ENCODE data around the gene CLDN16. TPM values are rescaled to one million over a fixed set of nuclear protein-coding genes. Genes with fewer than 3 reads are reported as not detected.

CLDN16 gene
- not detected for total RNA-seq

GRCh38 chr3:190387578-190388213 is at the start of gene CLDN16:
Gene CLDN16, plus strand, starts transcription at chr3:190388163. Its CDS starts 167 bp downstream, at chr3:190388330.
- H3K27ac Mint-ChIP-seq = no peak within 1 kb of the TSS

GRCh38 chr3:190338717-190339116 is 49.2 kb upstream of the CLDN16 start:
- H3K9me3 Mint-ChIP-seq = peaks cover 4% of the 10 kb centered on the region
- H3K36me3 Mint-ChIP-seq = no peaks in the 10 kb centered on the region
- peaks cover 2% of the 10 kb centered on the region for H3K4me1 Mint-ChIP-seq
- no peak overlapping the region for H3K4me3 Mint-ChIP-seq
- H3K27ac Mint-ChIP-seq = no peak overlapping the region
- H3K27me3 Mint-ChIP-seq = peaks cover 4% of the 10 kb centered on the region
- DNase-seq = no peak

More at GRCh38 chr3:190387578-190388213, at the start of gene CLDN16:
- H3K4me3 Mint-ChIP-seq = no peak within 1 kb of the TSS
- no peaks in the 10 kb centered on the region for H3K4me1 Mint-ChIP-seq
- no peaks in the 10 kb centered on the region for H3K9me3 Mint-ChIP-seq
- H3K36me3 Mint-ChIP-seq = no peaks in the 10 kb centered on the region
- no peaks in the 10 kb centered on the region for H3K27me3 Mint-ChIP-seq
- no peak for DNase-seq

GRCh38 chr3:190339130-190339529 is 48.8 kb upstream of the CLDN16 start:
- DNase-seq = no peak
- Mint-ChIP-seq H3K27me3 (peaks cover 4% of the 10 kb centered on the region), H3K27ac (no peak overlapping the region), H3K4me1 (peaks cover 2% of the 10 kb centered on the region), H3K4me3 (no peak overlapping the region), H3K9me3 (peaks cover 4% of the 10 kb centered on the region), H3K36me3 (no peaks in the 10 kb centered on the region)

GRCh38 chr3:190340071-190340470 is 47.9 kb upstream of the CLDN16 start:
- no peak overlapping the region for H3K27ac Mint-ChIP-seq
- H3K36me3 Mint-ChIP-seq = no peaks in the 10 kb centered on the region
- H3K9me3 Mint-ChIP-seq = peaks cover 4% of the 10 kb centered on the region
- H3K4me1 Mint-ChIP-seq = peaks cover 2% of the 10 kb centered on the region
- no peak for DNase-seq
- H3K4me3 Mint-ChIP-seq = no peak overlapping the region
- H3K27me3 Mint-ChIP-seq = peaks cover 7% of the 10 kb centered on the region

GRCh38 chr3:190345027-190345821 is 42.7 kb upstream of the CLDN16 start:
- H3K27me3 Mint-ChIP-seq = peaks cover 10% of the 10 kb centered on the region
- no peak overlapping the region for H3K27ac Mint-ChIP-seq
- no peaks in the 10 kb centered on the region for H3K36me3 Mint-ChIP-seq
- DNase-seq = no peak
- H3K9me3 Mint-ChIP-seq = peaks cover 2% of the 10 kb centered on the region
- H3K4me3 Mint-ChIP-seq = no peak overlapping the region
- no peaks in the 10 kb centered on the region for H3K4me1 Mint-ChIP-seq

GRCh38 chr3:190345878-190346277 is 42.1 kb upstream of the CLDN16 start:
- H3K4me1 Mint-ChIP-seq = no peaks in the 10 kb centered on the region
- no peaks in the 10 kb centered on the region for H3K36me3 Mint-ChIP-seq
- DNase-seq = no peak
- peaks cover 1% of the 10 kb centered on the region for H3K9me3 Mint-ChIP-seq
- H3K27ac Mint-ChIP-seq = no peak overlapping the region
- H3K27me3 Mint-ChIP-seq = peaks cover 10% of the 10 kb centered on the region
- no peak overlapping the region for H3K4me3 Mint-ChIP-seq

- no peak overlapping the region for H3K4me3 Mint-ChIP-seq
Observed at GRCh38 chr3:190346541-190346940, 41.4 kb upstream of the CLDN16 start.

GRCh38 chr3:190352861-190353457 is 35.0 kb upstream of the CLDN16 start:
- no peaks in the 10 kb centered on the region for H3K9me3 Mint-ChIP-seq
- H3K27ac Mint-ChIP-seq = no peak overlapping the region
- H3K36me3 Mint-ChIP-seq = no peaks in the 10 kb centered on the region
- DNase-seq = no peak
- no peaks in the 10 kb centered on the region for H3K4me1 Mint-ChIP-seq
- H3K4me3 Mint-ChIP-seq = no peak overlapping the region
- H3K27me3 Mint-ChIP-seq = peaks cover 15% of the 10 kb centered on the region

More at GRCh38 chr3:190346541-190346940, 41.4 kb upstream of the CLDN16 start:
- H3K27ac Mint-ChIP-seq = no peak overlapping the region
- no peaks in the 10 kb centered on the region for H3K4me1 Mint-ChIP-seq
- H3K27me3 Mint-ChIP-seq = peaks cover 10% of the 10 kb centered on the region
- H3K9me3 Mint-ChIP-seq = peaks cover 1% of the 10 kb centered on the region
- no peak for DNase-seq
- H3K36me3 Mint-ChIP-seq = no peaks in the 10 kb centered on the region

- no peaks in the 10 kb centered on the region for H3K9me3 Mint-ChIP-seq
- no peak overlapping the region for H3K4me3 Mint-ChIP-seq
- H3K4me1 Mint-ChIP-seq = no peaks in the 10 kb centered on the region
- no peaks in the 10 kb centered on the region for H3K36me3 Mint-ChIP-seq
- DNase-seq = no peak
- H3K27ac Mint-ChIP-seq = no peak overlapping the region
- peaks cover 15% of the 10 kb centered on the region for H3K27me3 Mint-ChIP-seq
Observed at GRCh38 chr3:190356246-190356645, 31.7 kb upstream of the CLDN16 start.

GRCh38 chr3:190357468-190357867 is 30.5 kb upstream of the CLDN16 start:
- Mint-ChIP-seq H3K9me3 (no peaks in the 10 kb centered on the region), H3K36me3 (no peaks in the 10 kb centered on the region), H3K27me3 (peaks cover 20% of the 10 kb centered on the region), H3K4me3 (no peak overlapping the region), H3K4me1 (no peaks in the 10 kb centered on the region), H3K27ac (no peak overlapping the region)
- DNase-seq = no peak

GRCh38 chr3:190359813-190360212 is 28.1 kb upstream of the CLDN16 start:
- no peaks in the 10 kb centered on the region for H3K4me1 Mint-ChIP-seq
- H3K9me3 Mint-ChIP-seq = no peaks in the 10 kb centered on the region
- peaks cover 14% of the 10 kb centered on the region for H3K27me3 Mint-ChIP-seq
- H3K36me3 Mint-ChIP-seq = no peaks in the 10 kb centered on the region
- H3K4me3 Mint-ChIP-seq = no peak overlapping the region
- H3K27ac Mint-ChIP-seq = no peak overlapping the region
- DNase-seq = no peak

GRCh38 chr3:190360228-190360627 is 27.7 kb upstream of the CLDN16 start:
- Mint-ChIP-seq H3K4me1 (no peaks in the 10 kb centered on the region), H3K36me3 (no peaks in the 10 kb centered on the region), H3K4me3 (no peak overlapping the region), H3K27me3 (peaks cover 10% of the 10 kb centered on the region), H3K9me3 (no peaks in the 10 kb centered on the region), H3K27ac (no peak overlapping the region)
- no peak for DNase-seq

- Mint-ChIP-seq H3K36me3 (no peaks in the 10 kb centered on the region), H3K9me3 (no peaks in the 10 kb centered on the region), H3K27ac (no peak overlapping the region), H3K27me3 (peaks cover 8% of the 10 kb centered on the region), H3K4me1 (no peaks in the 10 kb centered on the region), H3K4me3 (no peak overlapping the region)
- DNase-seq = no peak
Observed at GRCh38 chr3:190361791-190362190, 26.2 kb upstream of the CLDN16 start.

GRCh38 chr3:190362258-190362657 is 25.7 kb upstream of the CLDN16 start:
- H3K4me1 Mint-ChIP-seq = no peaks in the 10 kb centered on the region
- peaks cover 8% of the 10 kb centered on the region for H3K27me3 Mint-ChIP-seq
- no peak for DNase-seq
- no peaks in the 10 kb centered on the region for H3K36me3 Mint-ChIP-seq
- no peak overlapping the region for H3K27ac Mint-ChIP-seq
- no peak overlapping the region for H3K4me3 Mint-ChIP-seq
- H3K9me3 Mint-ChIP-seq = no peaks in the 10 kb centered on the region

GRCh38 chr3:190366133-190366532 is 21.8 kb upstream of the CLDN16 start:
- no peak overlapping the region for H3K4me3 Mint-ChIP-seq
- H3K4me1 Mint-ChIP-seq = no peaks in the 10 kb centered on the region
- peaks cover 5% of the 10 kb centered on the region for H3K27me3 Mint-ChIP-seq
- no peak overlapping the region for H3K27ac Mint-ChIP-seq
- H3K9me3 Mint-ChIP-seq = no peaks in the 10 kb centered on the region
- no peak for DNase-seq
- H3K36me3 Mint-ChIP-seq = no peaks in the 10 kb centered on the region
